DND-41 (cell line): ENCODE data around the gene GIMAP8.
A peak's percentile ranks its signal among the peaks of the same experiment; 100 is the strongest.

Experiments used
- ATAC-seq: fragments of 200-7000 bp; cut with Tn5 transposase; 3 replicates; pipeline ENCODE4 v1.9.1; 2021; ENCODE audit warnings: low read depth; ENCODE audit not compliant: insufficient read depth
- DNase-seq: peaks from one replicate; pipeline ENCODE4 v3.0.0-alpha.2; 2020
- H2AFZ ChIP-seq: 2 replicates; pipeline ENCODE4 v1.6.0; 2012; ENCODE audit warnings: low read depth, low read length
- H3K27ac ChIP-seq: 2 replicates; pipeline ENCODE4 v1.5.1; 2012; ENCODE audit warnings: low read length, inconsistent platforms
- H3K27me3 ChIP-seq: fragments of 200-600 bp; sonication (generic); 2 replicates; pipeline ENCODE4 v1.6.0; 2012; ENCODE audit warnings: low read length, mild to moderate bottlenecking, inconsistent platforms; ENCODE audit not compliant: insufficient read depth, poor library complexity
- H3K36me3 ChIP-seq: 2 replicates; pipeline ENCODE4 v1.5.1; 2012; ENCODE audit warnings: low read length, inconsistent platforms; ENCODE audit not compliant: insufficient read depth
- H3K4me1 ChIP-seq: 2 replicates; pipeline ENCODE4 v1.5.1; 2012; ENCODE audit warnings: mild to moderate bottlenecking, low read length; ENCODE audit not compliant: insufficient read depth
- H3K4me2 ChIP-seq: 2 replicates; pipeline ENCODE4 v1.6.0; 2012; ENCODE audit warnings: mild to moderate bottlenecking, moderate library complexity, low read length, inconsistent platforms; ENCODE audit not compliant: insufficient read depth
- H3K4me3 ChIP-seq, 2 experiments: fragments of 200-600 bp in 1 of 2; shearing (Covaris generic) in 1 of 2; 2 replicates each; pipeline ENCODE4 v1.5.1; 2012 to 2016; ENCODE audit warnings: inconsistent platforms in 2 of 2, low read length in 2 of 2, mild to moderate bottlenecking in 2 of 2, low read depth in 1 of 2, moderate library complexity in 1 of 2
- H3K79me2 ChIP-seq: 2 replicates; pipeline ENCODE4 v1.6.0; 2012; ENCODE audit warnings: low read length, inconsistent platforms; ENCODE audit not compliant: insufficient read depth
- H3K9ac ChIP-seq: 2 replicates; pipeline ENCODE4 v1.6.0; 2012; ENCODE audit warnings: low read depth, mild to moderate bottlenecking, inconsistent platforms, low read length, moderate library complexity
- H3K9me3 ChIP-seq: 2 replicates; pipeline ENCODE4 v1.5.1; 2012; ENCODE audit warnings: low read length, moderate library complexity, mild to moderate bottlenecking, inconsistent platforms; ENCODE audit not compliant: insufficient read depth, severe bottlenecking
- H4K20me1 ChIP-seq: 2 replicates; pipeline ENCODE4 v1.6.0; 2012; ENCODE audit warnings: low read length; ENCODE audit not compliant: insufficient read depth
- CTCF ChIP-seq: IDR thresholded peaks from 2 replicates; pipeline ENCODE4 v1.5.1; 2012; ENCODE audit warnings: borderline replicate concordance, low read length, moderate library complexity, mild to moderate bottlenecking; ENCODE audit not compliant: poor library complexity, severe bottlenecking; ENCODE audit errors: extremely low read depth
- EZH2 ChIP-seq: IDR thresholded peaks from 3 replicates; pipeline ENCODE4 v1.6.1; 2012; ENCODE audit warnings: borderline replicate concordance, low read depth, mild to moderate bottlenecking, moderate library complexity, low read length, inconsistent platforms; ENCODE audit not compliant: severe bottlenecking

Gene GIMAP8

GRCh38 chr7:150442811-150443210 is 7.6 kb upstream of the GIMAP8 start:
- ATAC-seq (no peak), DNase-seq (no peak)
- TF ChIP-seq CTCF (no peak), EZH2 (no peak)
- Histone ChIP-seq H3K27me3 (no peaks in the 10 kb centered on the region), H3K36me3 (no peaks in the 10 kb centered on the region), H2AFZ (no peak overlapping the region), H3K4me1 (peaks cover 31% of the 10 kb centered on the region), H3K27ac (no peak overlapping the region), H3K4me2 (no peak overlapping the region), H3K9ac (no peak overlapping the region), H3K4me3 (no peak overlapping the region), H3K9me3 (peaks cover 14% of the 10 kb centered on the region), H3K79me2 (no peaks in the 10 kb centered on the region), H4K20me1 (no peaks in the 10 kb centered on the region)

GRCh38 chr7:150443793-150444540 is 6.5 kb upstream of the GIMAP8 start:
- no peak overlapping the region for H3K4me2 ChIP-seq
- no peak for ATAC-seq

GRCh38 chr7:150444674-150445365 is 5.6 kb upstream of the GIMAP8 start:
- no peak overlapping the region for H3K9ac ChIP-seq
- H3K4me3 ChIP-seq: no peak overlapping the region
- no peak overlapping the region for H3K4me2 ChIP-seq
- no peak overlapping the region for H2AFZ ChIP-seq
- ATAC-seq: no peak
- H3K9me3 ChIP-seq: peaks cover 14% of the 10 kb centered on the region
- no peaks in the 10 kb centered on the region for H4K20me1 ChIP-seq
- H3K36me3 ChIP-seq: no peaks in the 10 kb centered on the region
- peak overlapping the region; percentile 55 for H3K27ac ChIP-seq
- DNase-seq: no peak
- no peaks in the 10 kb centered on the region for H3K79me2 ChIP-seq
- H3K27me3 ChIP-seq: no peaks in the 10 kb centered on the region
- TF ChIP-seq EZH2 (no peak), CTCF (no peak)
- peaks cover 51% of the 10 kb centered on the region for H3K4me1 ChIP-seq

More at GRCh38 chr7:150443793-150444540, 6.5 kb upstream of the GIMAP8 start:
- Histone ChIP-seq H3K36me3 (no peaks in the 10 kb centered on the region), H3K27me3 (no peaks in the 10 kb centered on the region), H3K79me2 (no peaks in the 10 kb centered on the region), H3K27ac (no peak overlapping the region), H3K9ac (no peak overlapping the region), H3K4me3 (no peak overlapping the region), H3K9me3 (peaks cover 14% of the 10 kb centered on the region), H4K20me1 (no peaks in the 10 kb centered on the region), H3K4me1 (peaks cover 43% of the 10 kb centered on the region), H2AFZ (no peak overlapping the region)
- TF ChIP-seq EZH2 (no peak), CTCF (no peak)
- DNase-seq: no peak
